ENCODE data around the gene UBALD2. TPM values are rescaled to one million over a fixed set of nuclear protein-coding genes. Genes with fewer than 3 reads are reported as not detected.

The UBALD2 gene
- total and polyA plus RNA-seq, 2 of the 13 experiments (the other 11 are each of a cell fraction or from before 2014, with no cell fraction given), result 3.3 to 89.7 TPM

- TF ChIP-seq ZNF564 (CRISPR knock-in tag; IDR thresholded peaks at IDR 0.05), result 0 out of 2 replicates have a peak, but pooled peaks have one; percentile 24
- no peak for TF ChIP-seq PHF20 (CRISPR knock-in tag; IDR thresholded peaks at IDR 0.05)
- no peak; the same call in 1 of the 2 replicates for TF ChIP-seq ARNTL (CRISPR knock-in tag; IDR thresholded peaks at IDR 0.05)
- no peak for TF ChIP-seq PRDM15 (CRISPR knock-in tag; IDR thresholded peaks at IDR 0.05)
- TF ChIP-seq KDM2A (CRISPR knock-in tag; IDR thresholded peaks at IDR 0.05; ENCODE audit: borderline replicate concordance, low read depth), result no peak
- TF ChIP-seq ZNF567 (CRISPR knock-in tag; IDR thresholded peaks at IDR 0.05; ENCODE audit: borderline replicate concordance), result no peak
- no peak for TF ChIP-seq GRHL1 (CRISPR knock-in tag; conservative IDR thresholded peaks at IDR 0.05)
- no peak for TF ChIP-seq RFXAP (CRISPR knock-in tag; IDR thresholded peaks at IDR 0.05; ENCODE audit: borderline replicate concordance)
- TF ChIP-seq TOPORS (CRISPR knock-in tag; IDR thresholded peaks at IDR 0.05), result peak; percentile 57; the same call in 1 of the 2 replicates
- no peak for TF ChIP-seq HOMEZ (CRISPR knock-in tag; IDR thresholded peaks at IDR 0.05; ENCODE audit: low read depth)
- TF ChIP-seq STAG1 (CRISPR knock-in tag; IDR thresholded peaks at IDR 0.05), result no peak
- no peak for TF ChIP-seq HIC2 (CRISPR knock-in tag; IDR thresholded peaks at IDR 0.05; ENCODE audit: low read depth)
- TF ChIP-seq ZNF512B (CRISPR knock-in tag; IDR thresholded peaks at IDR 0.05; ENCODE audit: borderline replicate concordance), result 0 out of 2 replicates have a peak, but pooled peaks have one; percentile 33
These were observed 18.8 kb upstream of the UBALD2 start (continued) for GRCh38 chr17:76246080-76247066.

Data from HepG2 (cell line).